ENCODE measurements around the gene AFG3L2. TPM values are rescaled to one million over a fixed set of nuclear protein-coding genes. Genes with fewer than 3 reads are reported as not detected.

AFG3L2 gene
- 10 to 100 TPM; 41.0 to 89.8 (median 51.4) TPM for total RNA-seq
- polyA plus RNA-seq: 10 to 100 TPM; 15.6 to 59.2 (median 19.9) TPM
- long read RNA-seq, donor 1, transcript AFG3L2-201 (17 exons, 3,247 nt): major isoform, 14 of 41 reads
- long read RNA-seq, donor 1, partial matches to known transcripts: 26 of 41 reads
- long read RNA-seq, donor 1, other reads (novel, unspliced or antisense): 0 of 41 reads
- long read RNA-seq, donor 2, transcript AFG3L2-201 (17 exons, 3,247 nt): major isoform, 8 of 56 reads
- long read RNA-seq, donor 2, partial matches to known transcripts: 46 of 56 reads
- long read RNA-seq, donor 2, other reads (novel, unspliced or antisense): 0 of 56 reads
- long read RNA-seq, donor 3, transcript AFG3L2-201 (17 exons, 3,247 nt): major isoform, 6 of 13 reads
- long read RNA-seq, donor 3, partial matches to known transcripts: 5 of 13 reads
- long read RNA-seq, donor 3, other reads (novel, unspliced or antisense): 0 of 13 reads
- long read RNA-seq, donor 4, transcript AFG3L2-201 (17 exons, 3,247 nt): major isoform, 13 of 39 reads
- long read RNA-seq, donor 4, partial matches to known transcripts: 17 of 39 reads
- long read RNA-seq, donor 4, other reads (novel, unspliced or antisense): 9 of 39 reads
- long read RNA-seq, donor 5, transcript AFG3L2-201 (17 exons, 3,247 nt): major isoform, 146 of 175 reads
- long read RNA-seq, donor 5, partial matches to known transcripts: 8 of 175 reads
- long read RNA-seq, donor 5, other reads (novel, unspliced or antisense): 21 of 175 reads
- long read RNA-seq, donor 6, partial matches to known transcripts: 20 of 26 reads
- long read RNA-seq, donor 6, other reads (novel, unspliced or antisense): 2 of 26 reads
- long read RNA-seq, donor 7, partial matches to known transcripts: 5 of 9 reads
- long read RNA-seq, donor 7, other reads (novel, unspliced or antisense): 0 of 9 reads
- long read RNA-seq, donor 8, transcript AFG3L2-201 (17 exons, 3,247 nt): major isoform, 21 of 46 reads
- long read RNA-seq, donor 8, partial matches to known transcripts: 23 of 46 reads
- long read RNA-seq, donor 8, other reads (novel, unspliced or antisense): 0 of 46 reads
- long read RNA-seq, donor 9, transcript AFG3L2-201 (17 exons, 3,247 nt): major isoform, 9 of 26 reads
- long read RNA-seq, donor 9, partial matches to known transcripts: 17 of 26 reads
- long read RNA-seq, donor 9, other reads (novel, unspliced or antisense): 0 of 26 reads
- long read RNA-seq, donor 10, transcript AFG3L2-201 (17 exons, 3,247 nt): major isoform, 6 of 20 reads
- long read RNA-seq, donor 10, partial matches to known transcripts: 13 of 20 reads
- long read RNA-seq, donor 10, other reads (novel, unspliced or antisense): 0 of 20 reads

DNA sequence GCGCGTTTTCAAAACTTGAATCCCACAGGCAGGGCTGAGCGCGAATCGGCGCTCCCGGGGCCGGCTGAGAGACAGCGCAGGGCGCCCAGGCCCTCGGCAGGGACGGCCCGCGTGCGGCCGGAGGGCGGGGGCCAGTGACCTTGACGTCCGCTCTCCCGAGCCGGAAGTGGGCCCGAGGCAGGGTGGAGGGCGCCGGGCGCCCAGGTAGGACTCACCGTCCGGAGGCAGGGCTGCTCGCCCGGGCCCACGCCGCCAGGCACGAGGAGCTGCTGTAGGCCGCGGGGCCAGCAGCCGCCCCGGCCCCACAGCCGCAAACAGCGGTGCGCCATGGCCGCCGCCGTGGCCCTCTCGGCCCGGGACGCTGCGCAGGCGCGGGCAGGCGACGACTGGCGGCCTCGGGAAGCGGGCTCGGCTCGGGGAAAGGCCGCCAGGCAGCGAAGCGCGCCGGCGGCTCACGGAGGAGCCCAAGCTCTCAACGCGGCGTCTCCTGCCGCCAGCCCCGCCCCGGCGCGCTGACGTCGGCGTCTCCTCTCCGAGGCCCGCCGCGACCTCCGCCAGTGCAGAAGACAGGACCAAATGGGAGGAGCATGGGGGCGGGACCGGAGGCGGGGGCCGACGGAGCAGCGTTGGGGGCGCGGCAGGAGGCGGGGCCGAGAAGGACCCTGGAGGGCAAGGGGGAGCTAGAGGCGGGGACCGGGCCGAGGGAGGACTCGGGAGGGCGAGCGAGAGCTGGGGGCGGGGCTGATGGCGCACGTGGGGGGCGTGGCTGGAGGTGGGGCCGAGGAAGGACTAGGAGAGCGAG lies at the start of gene AFG3L2:
AFG3L2 (minus strand) TSS at position 474 of the 802 bp plus-strand sequence; CDS start at position 329, 145 bp downstream.
- H3K4me1 ChIP-seq (replicated peaks in 1 of 2): peaks cover 20 to 45% of the 10 kb centered on the region in 2 donors
- peak within 1 kb of the TSS; percentile 22 to 94 (median 66) for H3K4me3 ChIP-seq
- no peaks in the 10 kb centered on the region for H3K9me3 ChIP-seq (replicated peaks in 1 of 3)
- TF ChIP-seq, protein P1, sequence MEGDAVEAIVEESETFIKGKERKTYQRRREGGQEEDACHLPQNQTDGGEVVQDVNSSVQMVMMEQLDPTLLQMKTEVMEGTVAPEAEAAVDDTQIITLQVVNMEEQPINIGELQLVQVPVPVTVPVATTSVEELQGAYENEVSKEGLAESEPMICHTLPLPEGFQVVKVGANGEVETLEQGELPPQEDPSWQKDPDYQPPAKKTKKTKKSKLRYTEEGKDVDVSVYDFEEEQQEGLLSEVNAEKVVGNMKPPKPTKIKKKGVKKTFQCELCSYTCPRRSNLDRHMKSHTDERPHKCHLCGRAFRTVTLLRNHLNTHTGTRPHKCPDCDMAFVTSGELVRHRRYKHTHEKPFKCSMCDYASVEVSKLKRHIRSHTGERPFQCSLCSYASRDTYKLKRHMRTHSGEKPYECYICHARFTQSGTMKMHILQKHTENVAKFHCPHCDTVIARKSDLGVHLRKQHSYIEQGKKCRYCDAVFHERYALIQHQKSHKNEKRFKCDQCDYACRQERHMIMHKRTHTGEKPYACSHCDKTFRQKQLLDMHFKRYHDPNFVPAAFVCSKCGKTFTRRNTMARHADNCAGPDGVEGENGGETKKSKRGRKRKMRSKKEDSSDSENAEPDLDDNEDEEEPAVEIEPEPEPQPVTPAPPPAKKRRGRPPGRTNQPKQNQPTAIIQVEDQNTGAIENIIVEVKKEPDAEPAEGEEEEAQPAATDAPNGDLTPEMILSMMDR (IDR thresholded peaks at IDR 0.05): no peak
- peak; percentile 94 to 97 for TF ChIP-seq POLR2A (IDR thresholded peaks at IDR 0.05)
- H3K27me3 ChIP-seq: no peaks in the 10 kb centered on the region
- WGBS, 4 donors: 0 to 1% (median 0%) methylated on average over 1 to 100 of the region's 100 CpGs
- peak; percentile 99 to 100 (median 100) for DNase-seq
- H3K36me3 ChIP-seq (replicated peaks in 1 of 2): no peaks in the 10 kb centered on the region
- intact Hi-C loops (cut with DNase I): loop anchor here in 1 of 2 donors (10.0 kb wide), 1 partner anchor 62 kb away; no protein-coding TSS in a partner anchor
- peak within 1 kb of the TSS; percentile 94 to 100 (median 100) for H3K27ac ChIP-seq

DNA sequence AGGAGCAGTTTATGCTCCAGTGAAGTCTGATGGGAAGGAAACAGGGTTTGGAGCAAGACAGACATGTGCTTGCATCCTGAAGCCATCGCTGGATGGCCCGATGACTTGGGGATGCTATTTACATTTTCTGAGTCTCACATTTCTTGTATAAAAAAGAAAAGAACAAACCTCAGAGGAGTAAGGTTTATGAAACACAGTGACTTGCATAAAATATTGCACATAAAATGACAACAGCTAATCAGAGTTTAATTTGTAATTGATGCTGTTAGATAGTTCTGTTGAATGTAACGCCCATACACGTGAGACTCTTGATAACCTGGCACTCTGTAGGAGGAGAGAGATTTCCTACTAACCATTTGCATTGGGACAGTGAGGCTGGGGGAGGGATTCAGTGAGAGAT lies 47.2 kb upstream of the AFG3L2 start:
- no peaks in the 10 kb centered on the region for H3K4me1 ChIP-seq (replicated peaks in 1 of 2)
- no peak for DNase-seq
- 87 to 93% (median 91%) methylated on average over 4 of the region's 4 CpGs for WGBS, 4 donors
- H3K27ac ChIP-seq: no peak overlapping the region
- H3K27me3 ChIP-seq: no peaks in the 10 kb centered on the region
- intact Hi-C loops (cut with DNase I): no loop called here
- H3K36me3 ChIP-seq (replicated peaks in 1 of 2): no peaks in the 10 kb centered on the region
- TF ChIP-seq, protein P1 (IDR thresholded peaks at IDR 0.05): no peak
- TF ChIP-seq POLR2A (IDR thresholded peaks at IDR 0.05): no peak
- H3K4me3 ChIP-seq: no peak overlapping the region
- no peaks in the 10 kb centered on the region for H3K9me3 ChIP-seq (replicated peaks in 1 of 3)

DNA sequence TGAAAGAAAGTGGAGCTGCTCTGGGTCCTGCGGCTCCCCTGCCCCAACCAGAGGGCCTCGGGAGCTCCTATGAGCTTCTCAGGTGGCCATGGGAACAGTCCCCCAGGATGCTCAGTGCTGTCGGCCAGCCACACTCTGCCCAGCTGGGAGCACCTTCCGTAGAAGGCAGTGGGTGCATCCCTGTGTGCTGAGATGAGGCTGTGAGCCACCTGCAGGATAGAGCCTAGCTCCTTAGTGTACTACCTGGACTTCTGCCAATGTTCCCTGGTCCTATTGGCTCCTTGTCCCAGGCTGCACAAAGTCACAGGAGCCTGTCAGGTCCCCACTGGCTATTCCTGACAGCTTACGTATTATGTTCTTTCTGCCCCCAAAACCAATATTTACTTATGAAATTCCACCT lies 46.8 kb upstream of the AFG3L2 start:
- H3K27me3 ChIP-seq: no peaks in the 10 kb centered on the region
- no peaks in the 10 kb centered on the region for H3K4me1 ChIP-seq (replicated peaks in 1 of 2)
- H3K4me3 ChIP-seq: no peak overlapping the region
- TF ChIP-seq, protein P1 (IDR thresholded peaks at IDR 0.05): no peak
- TF ChIP-seq POLR2A (IDR thresholded peaks at IDR 0.05): no peak
- H3K9me3 ChIP-seq (replicated peaks in 1 of 3): no peaks in the 10 kb centered on the region
- 80 to 90% (median 88%) methylated on average over 2 to 5 of the region's 5 CpGs for WGBS, 4 donors
- DNase-seq: no peak
- intact Hi-C loops (cut with DNase I): no loop called here
- H3K36me3 ChIP-seq (replicated peaks in 1 of 2): no peaks in the 10 kb centered on the region
- no peak overlapping the region for H3K27ac ChIP-seq

Measured in adrenal gland (tissue), 19 donors.